ENCODE results near the gene P2RY1. TPM values are rescaled to one million over a fixed set of nuclear protein-coding genes. Genes with fewer than 3 reads are reported as not detected.

The P2RY1 gene
- total and polyA plus RNA-seq, 9 of the 15 experiments (the other 6 are each of a cell fraction or from before 2014, with no cell fraction given): 6.0 to 27.9 (median 18.4) TPM

DNA sequence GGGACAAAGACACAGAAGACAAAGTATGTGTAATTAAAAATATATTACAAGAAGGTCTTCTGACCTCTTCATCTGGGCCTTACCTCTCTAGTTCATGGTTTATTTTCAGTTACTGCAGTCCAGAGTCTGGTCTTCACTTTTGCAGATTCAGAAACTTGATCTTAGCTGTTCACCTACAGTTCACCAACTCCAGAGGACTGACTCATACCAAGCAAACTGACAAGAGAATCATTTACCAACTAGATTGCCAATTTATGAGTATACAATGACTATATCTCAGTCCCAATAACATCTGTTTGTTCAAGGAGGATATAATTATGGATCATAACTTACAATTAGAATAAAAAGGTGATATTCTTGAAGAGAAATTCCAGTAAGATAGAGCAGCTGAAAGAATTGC, 9.0 kb downstream of the P2RY1 start:
- Histone ChIP-seq H3K4me2 (ENCODE audit: insufficient read depth, low read length) (no peak overlapping the region), H3K9me1 (ENCODE audit: control insufficient read depth, insufficient read depth, low read length) (no peaks in the 10 kb centered on the region), H3K9me3 (replicated peaks; ENCODE audit: control insufficient read depth, insufficient read depth, low read depth, low read length) (peaks cover 18% of the 10 kb centered on the region), H3K36me3 (ENCODE audit: control insufficient read depth, insufficient read depth, low read length) (peaks cover 25% of the 10 kb centered on the region), H3K4me3 (no peak overlapping the region), H3K4me1 (replicated peaks in 1 of 2; ENCODE audit: control insufficient read depth in 2 of 2, insufficient read depth in 2 of 2, low read length in 2 of 2) (peaks cover 0 to 9% of the 10 kb centered on the region in 2 experiments; a peak in 2 of 5 replicates), H2AFZ (ENCODE audit: low read depth, low read length) (no peak overlapping the region), H3K79me2 (ENCODE audit: control insufficient read depth, insufficient read depth, low read length) (peaks cover 29% of the 10 kb centered on the region), H3K9ac (ENCODE audit: insufficient read depth in 1 of 2, low read depth in 2 of 2, low read length in 2 of 2) (no peak overlapping the region), H3K27me3 (ENCODE audit: control insufficient read depth in 2 of 2, insufficient read depth in 2 of 2, low read length in 2 of 2) (no peaks in the 10 kb centered on the region), H4K20me1 (replicated peaks; ENCODE audit: control insufficient read depth, insufficient read depth, low read length) (no peaks in the 10 kb centered on the region), H3K27ac (ENCODE audit: extremely low read depth, low read depth, low read length) (no peak overlapping the region)
- intact Hi-C loops (cut with micrococcal nuclease): no loop called here
- ChIA-PET POLR2A (interaction anchor here (0.6 to 1.4 kb wide), 4 partner anchors 9 to 30 kb away, joined by 3 to 5 read pairs (median 3); partner anchors contain the start of gene P2RY1), CTCF (ENCODE audit: low intra/inter-chr PET ratio) (no interaction called here)
- DNase-seq (ENCODE audit: extremely low read depth in 1 of 4, low spot score in 3 of 4) (no peak), ATAC-seq (no peak), FAIRE-seq (no peak)
- TF ChIP-seq, protein P1, sequence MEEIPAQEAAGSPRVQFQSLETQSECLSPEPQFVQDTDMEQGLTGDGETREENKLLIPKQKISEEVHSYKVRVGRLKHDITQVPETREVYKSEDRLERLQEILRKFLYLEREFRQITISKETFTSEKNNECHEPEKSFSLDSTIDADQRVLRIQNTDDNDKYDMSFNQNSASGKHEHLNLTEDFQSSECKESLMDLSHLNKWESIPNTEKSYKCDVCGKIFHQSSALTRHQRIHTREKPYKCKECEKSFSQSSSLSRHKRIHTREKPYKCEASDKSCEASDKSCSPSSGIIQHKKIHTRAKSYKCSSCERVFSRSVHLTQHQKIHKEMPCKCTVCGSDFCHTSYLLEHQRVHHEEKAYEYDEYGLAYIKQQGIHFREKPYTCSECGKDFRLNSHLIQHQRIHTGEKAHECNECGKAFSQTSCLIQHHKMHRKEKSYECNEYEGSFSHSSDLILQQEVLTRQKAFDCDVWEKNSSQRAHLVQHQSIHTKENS (CRISPR knock-in tag; IDR thresholded peaks at IDR 0.05): no peak
- TF ChIP-seq PTTG1 (tag; IDR thresholded peaks at IDR 0.05; ENCODE audit: low read depth) (no peak), MAZ (CRISPR knock-in tag; conservative IDR thresholded peaks at IDR 0.05 in 1 of 2, IDR thresholded peaks at IDR 0.05 in 1 of 2) (no peak), DMBX1 (CRISPR knock-in tag; IDR thresholded peaks at IDR 0.05; ENCODE audit: borderline replicate concordance) (no peak), ZNF124 (CRISPR knock-in tag; IDR thresholded peaks at IDR 0.05) (no peak), NFXL1 (CRISPR knock-in tag; IDR thresholded peaks at IDR 0.05) (no peak), ZSCAN29 (IDR thresholded peaks at IDR 0.05) (no peak), CBX1 (IDR thresholded peaks at IDR 0.05; ENCODE audit: low read depth) (no peak)
- TF ChIP-seq, protein P2, sequence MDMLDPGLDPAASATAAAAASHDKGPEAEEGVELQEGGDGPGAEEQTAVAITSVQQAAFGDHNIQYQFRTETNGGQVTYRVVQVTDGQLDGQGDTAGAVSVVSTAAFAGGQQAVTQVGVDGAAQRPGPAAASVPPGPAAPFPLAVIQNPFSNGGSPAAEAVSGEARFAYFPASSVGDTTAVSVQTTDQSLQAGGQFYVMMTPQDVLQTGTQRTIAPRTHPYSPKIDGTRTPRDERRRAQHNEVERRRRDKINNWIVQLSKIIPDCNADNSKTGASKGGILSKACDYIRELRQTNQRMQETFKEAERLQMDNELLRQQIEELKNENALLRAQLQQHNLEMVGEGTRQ (CRISPR knock-in tag; IDR thresholded peaks at IDR 0.05): no peak
- TF ChIP-seq, protein P3, sequence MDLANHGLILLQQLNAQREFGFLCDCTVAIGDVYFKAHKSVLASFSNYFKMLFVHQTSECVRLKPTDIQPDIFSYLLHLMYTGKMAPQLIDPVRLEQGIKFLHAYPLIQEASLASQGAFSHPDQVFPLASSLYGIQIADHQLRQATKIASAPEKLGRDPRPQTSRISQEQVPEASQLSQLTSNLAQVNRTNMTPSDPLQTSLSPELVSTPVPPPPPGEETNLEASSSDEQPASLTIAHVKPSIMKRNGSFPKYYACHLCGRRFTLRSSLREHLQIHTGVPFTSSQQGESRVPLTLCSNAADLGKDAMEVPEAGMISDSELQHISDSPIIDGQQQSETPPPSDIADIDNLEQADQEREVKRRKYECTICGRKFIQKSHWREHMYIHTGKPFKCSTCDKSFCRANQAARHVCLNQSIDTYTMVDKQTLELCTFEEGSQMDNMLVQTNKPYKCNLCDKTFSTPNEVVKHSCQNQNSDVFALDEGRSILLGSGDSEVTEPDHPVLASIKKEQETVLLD (IDR thresholded peaks at IDR 0.05): no peak
- TF ChIP-seq, protein P4, sequence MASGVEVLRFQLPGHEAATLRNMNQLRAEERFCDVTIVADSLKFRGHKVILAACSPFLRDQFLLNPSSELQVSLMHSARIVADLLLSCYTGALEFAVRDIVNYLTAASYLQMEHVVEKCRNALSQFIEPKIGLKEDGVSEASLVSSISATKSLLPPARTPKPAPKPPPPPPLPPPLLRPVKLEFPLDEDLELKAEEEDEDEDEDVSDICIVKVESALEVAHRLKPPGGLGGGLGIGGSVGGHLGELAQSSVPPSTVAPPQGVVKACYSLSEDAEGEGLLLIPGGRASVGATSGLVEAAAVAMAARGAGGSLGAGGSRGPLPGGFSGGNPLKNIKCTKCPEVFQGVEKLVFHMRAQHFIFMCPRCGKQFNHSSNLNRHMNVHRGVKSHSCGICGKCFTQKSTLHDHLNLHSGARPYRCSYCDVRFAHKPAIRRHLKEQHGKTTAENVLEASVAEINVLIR (CRISPR knock-in tag; IDR thresholded peaks at IDR 0.05): no peak
- TF ChIP-seq, protein P5, sequence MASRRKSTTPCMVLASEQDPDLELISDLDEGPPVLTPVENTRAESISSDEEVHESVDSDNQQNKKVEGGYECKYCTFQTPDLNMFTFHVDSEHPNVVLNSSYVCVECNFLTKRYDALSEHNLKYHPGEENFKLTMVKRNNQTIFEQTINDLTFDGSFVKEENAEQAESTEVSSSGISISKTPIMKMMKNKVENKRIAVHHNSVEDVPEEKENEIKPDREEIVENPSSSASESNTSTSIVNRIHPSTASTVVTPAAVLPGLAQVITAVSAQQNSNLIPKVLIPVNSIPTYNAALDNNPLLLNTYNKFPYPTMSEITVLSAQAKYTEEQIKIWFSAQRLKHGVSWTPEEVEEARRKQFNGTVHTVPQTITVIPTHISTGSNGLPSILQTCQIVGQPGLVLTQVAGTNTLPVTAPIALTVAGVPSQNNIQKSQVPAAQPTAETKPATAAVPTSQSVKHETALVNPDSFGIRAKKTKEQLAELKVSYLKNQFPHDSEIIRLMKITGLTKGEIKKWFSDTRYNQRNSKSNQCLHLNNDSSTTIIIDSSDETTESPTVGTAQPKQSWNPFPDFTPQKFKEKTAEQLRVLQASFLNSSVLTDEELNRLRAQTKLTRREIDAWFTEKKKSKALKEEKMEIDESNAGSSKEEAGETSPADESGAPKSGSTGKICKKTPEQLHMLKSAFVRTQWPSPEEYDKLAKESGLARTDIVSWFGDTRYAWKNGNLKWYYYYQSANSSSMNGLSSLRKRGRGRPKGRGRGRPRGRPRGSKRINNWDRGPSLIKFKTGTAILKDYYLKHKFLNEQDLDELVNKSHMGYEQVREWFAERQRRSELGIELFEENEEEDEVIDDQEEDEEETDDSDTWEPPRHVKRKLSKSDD (conservative IDR thresholded peaks at IDR 0.05; ENCODE audit: low read length): no peak
- TF ChIP-seq, protein P6, sequence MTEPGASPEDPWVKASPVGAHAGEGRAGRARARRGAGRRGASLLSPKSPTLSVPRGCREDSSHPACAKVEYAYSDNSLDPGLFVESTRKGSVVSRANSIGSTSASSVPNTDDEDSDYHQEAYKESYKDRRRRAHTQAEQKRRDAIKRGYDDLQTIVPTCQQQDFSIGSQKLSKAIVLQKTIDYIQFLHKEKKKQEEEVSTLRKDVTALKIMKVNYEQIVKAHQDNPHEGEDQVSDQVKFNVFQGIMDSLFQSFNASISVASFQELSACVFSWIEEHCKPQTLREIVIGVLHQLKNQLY (CRISPR knock-in tag; conservative IDR thresholded peaks at IDR 0.05): no peak
- in situ Hi-C loops (cut with MboI): no loop called here
- BruUV-seq (replicated peaks): no TSS peak
